H1 (cell line): ENCODE data around the gene C6orf163. TPM values are rescaled to one million over a fixed set of nuclear protein-coding genes. Genes with fewer than 3 reads are reported as not detected.

Experiments
- CTCF ChIA-PET: fragments of 300-600 bp; sonication (Branson Sonifier 250); formaldehyde crosslinking; loops from one replicate; lab custom pipeline; 2021; ENCODE audit not compliant: partially characterized antibody; lab: Charles Lee
- POLR2A ChIA-PET: fragments of 300-600 bp; sonication (Branson Sonifier 250); formaldehyde crosslinking; loops from one replicate; lab custom pipeline; 2021; ENCODE audit warnings: inconsistent platforms; ENCODE audit not compliant: partially characterized antibody; lab: Charles Lee
- DNase-seq, 2 experiments: peaks; one replicate each; pipeline versions ENCODE4 v3.0.0 to v3.0.0-alpha.2; 2010 to 2022; ENCODE audit warnings: low spot score in 2 of 2, low read depth in 1 of 2, mixed read lengths in 1 of 2
- FAIRE-seq: peaks from 2 replicates; lab custom pipeline; 2011; peaks lifted over from hg19 to GRCh38; lab: Jason Lieb, UNC
- H2AFZ ChIP-seq: 2 replicates; pipeline ENCODE4 v1.8.1; 2012; ENCODE audit warnings: low read length, inconsistent platforms
- H2AK5ac ChIP-seq: 2 replicates; pipeline ENCODE4 v1.6.1; 2013; ENCODE audit warnings: low read depth, low read length
- H2BK120ac ChIP-seq: replicated peaks from 2 replicates; pipeline ENCODE3; 2013; ENCODE audit warnings: low read depth, low read length, inconsistent platforms
- H2BK12ac ChIP-seq: 2 replicates; pipeline ENCODE4 v1.6.1; 2013; ENCODE audit warnings: low read depth, low read length
- H2BK15ac ChIP-seq: 2 replicates; pipeline ENCODE4 v1.6.1; 2013; ENCODE audit warnings: low read length
- H2BK20ac ChIP-seq: 2 replicates; pipeline ENCODE4 v1.6.1; 2013; ENCODE audit warnings: low read length
- H2BK5ac ChIP-seq: 2 replicates; pipeline ENCODE4 v1.6.1; 2013; ENCODE audit warnings: low read depth, low read length
- H3K14ac ChIP-seq: 2 replicates; pipeline ENCODE4 v1.6.1; 2013; ENCODE audit warnings: inconsistent platforms; ENCODE audit not compliant: insufficient read length
- H3K18ac ChIP-seq: 2 replicates; pipeline ENCODE4 v1.6.1; 2013; ENCODE audit warnings: low read length; ENCODE audit errors: extremely low read depth
- H3K23ac ChIP-seq: 2 replicates; pipeline ENCODE4 v1.6.1; 2013; ENCODE audit warnings: inconsistent platforms; ENCODE audit not compliant: insufficient read length
- H3K23me2 ChIP-seq: 2 replicates; pipeline ENCODE4 v1.6.1; 2013; ENCODE audit warnings: low read depth, low read length
- H3K27ac ChIP-seq: 2 replicates; pipeline ENCODE4 v1.6.1; 2011; ENCODE audit warnings: low read depth, low read length, inconsistent platforms
- H3K27me3 ChIP-seq, 4 experiments: replicated peaks in 1 of 4; 1 replicate in 1 of 4; 2 replicates in 3 of 4; pipeline versions ENCODE4 v1.6.1 to v1.8.1; 2011 to 2013; ENCODE audit warnings: low read length in 3 of 4, mild to moderate bottlenecking in 3 of 4, inconsistent platforms in 2 of 4, mixed read lengths in 2 of 4, moderate library complexity in 1 of 4; ENCODE audit not compliant: control insufficient read depth in 3 of 4, insufficient read depth in 3 of 4; ENCODE audit errors: extremely low read depth in 1 of 4
- H3K36me3 ChIP-seq, 4 experiments: 2 replicates each; pipeline versions ENCODE4 v1.6.1 to v1.8.1; 2011 to 2013; ENCODE audit warnings: mild to moderate bottlenecking in 4 of 4, low read length in 3 of 4, moderate library complexity in 2 of 4, control low read depth in 1 of 4, inconsistent platforms in 1 of 4; ENCODE audit not compliant: insufficient read depth in 4 of 4, control insufficient read depth in 2 of 4
- H3K4ac ChIP-seq: replicated peaks from 2 replicates; pipeline ENCODE3; 2013; ENCODE audit warnings: low read length, low read depth, mixed read lengths, inconsistent platforms; ENCODE audit not compliant: insufficient read length
- H3K4me1 ChIP-seq, 4 experiments: replicated peaks in 1 of 4; 1 replicate in 1 of 4; 2 replicates in 3 of 4; pipeline versions ENCODE4 v1.6.1 to v1.8.1; 2011 to 2013; ENCODE audit warnings: low read length in 3 of 4, inconsistent platforms in 2 of 4, mixed read lengths in 1 of 4; ENCODE audit not compliant: insufficient read depth in 4 of 4, control insufficient read depth in 3 of 4
- H3K4me2 ChIP-seq, 2 experiments: 2 replicates each; pipeline versions ENCODE4 v1.6.1 to v1.8.1; 2011 to 2013; ENCODE audit warnings: low read depth in 2 of 2, low read length in 2 of 2, control low read depth in 1 of 2, inconsistent platforms in 1 of 2, mild to moderate bottlenecking in 1 of 2; ENCODE audit not compliant: insufficient read depth in 1 of 2
- H3K4me3 ChIP-seq, 4 experiments: fragments of 200-600, 300-600 bp in 1 of 4; sonication (generic), shearing (Covaris generic), sonication (Bioruptor Twin) in 1 of 4; 2 replicates each; pipeline versions ENCODE4 v1.5.1 to v1.8.1; 2011 to 2016; ENCODE audit warnings: low read length in 4 of 4, low read depth in 3 of 4, control low read depth in 2 of 4, inconsistent platforms in 2 of 4, mild to moderate bottlenecking in 2 of 4, mixed read lengths in 1 of 4, moderate library complexity in 1 of 4; ENCODE audit not compliant: insufficient read depth in 2 of 4; ENCODE audit errors: extremely low read depth in 1 of 4
- H3K56ac ChIP-seq: replicated peaks from 2 replicates; pipeline ENCODE3; 2013; ENCODE audit warnings: low read depth, mild to moderate bottlenecking, mixed read lengths, low read length, inconsistent platforms; ENCODE audit not compliant: insufficient read length
- H3K79me1 ChIP-seq: 2 replicates; pipeline ENCODE4 v1.6.1; 2013; ENCODE audit warnings: low read depth, low read length, control low read depth
- H3K79me2 ChIP-seq, 2 experiments: 2 replicates each; pipeline versions ENCODE4 v1.6.1 to v1.8.1; 2012 to 2013; ENCODE audit warnings: low read length in 2 of 2, mild to moderate bottlenecking in 2 of 2, inconsistent platforms in 1 of 2; ENCODE audit not compliant: insufficient read depth in 2 of 2, control insufficient read depth in 1 of 2
- H3K9ac ChIP-seq, 4 experiments: replicated peaks in 1 of 4; 1 replicate in 1 of 4; 2 replicates in 3 of 4; pipeline versions ENCODE4 v1.6.1 to v1.8.1; 2011 to 2013; ENCODE audit warnings: low read depth in 3 of 4, low read length in 3 of 4, control low read depth in 2 of 4, mild to moderate bottlenecking in 2 of 4, moderate library complexity in 2 of 4, inconsistent platforms in 1 of 4; ENCODE audit errors: extremely low read depth in 1 of 4
- H3K9me3 ChIP-seq, 2 experiments: 2 replicates each; pipeline versions ENCODE4 v1.6.1 to v1.8.1; 2012 to 2013; ENCODE audit warnings: mild to moderate bottlenecking in 2 of 2, moderate library complexity in 2 of 2, control low read depth in 1 of 2, inconsistent platforms in 1 of 2, low read depth in 1 of 2, low read length in 1 of 2, mixed read lengths in 1 of 2; ENCODE audit not compliant: insufficient read depth in 2 of 2
- H4K20me1 ChIP-seq, 2 experiments: replicated peaks in 1 of 2; 2 replicates each; pipeline versions ENCODE3 to v1.8.1; 2011 to 2013; ENCODE audit warnings: inconsistent platforms in 2 of 2, low read length in 2 of 2, mild to moderate bottlenecking in 1 of 2; ENCODE audit not compliant: insufficient read depth in 2 of 2, control insufficient read depth in 1 of 2
- H4K5ac ChIP-seq: 2 replicates; pipeline ENCODE4 v1.6.1; 2013; ENCODE audit warnings: low read length, low read depth, mixed read lengths, inconsistent platforms; ENCODE audit not compliant: insufficient read length
- H4K8ac ChIP-seq: 2 replicates; pipeline ENCODE4 v1.8.0; 2013; ENCODE audit warnings: mild to moderate bottlenecking, moderate library complexity, low read length, inconsistent platforms; ENCODE audit not compliant: insufficient read depth; ENCODE audit errors: extremely low read depth
- H4K91ac ChIP-seq: replicated peaks from 2 replicates; pipeline ENCODE3; 2013; ENCODE audit warnings: low read length, mixed read lengths, inconsistent platforms; ENCODE audit not compliant: insufficient read length
- ATF3 ChIP-seq: IDR thresholded peaks from 2 replicates; pipeline ENCODE4 v1.6.1; 2011; ENCODE audit warnings: low read depth, mild to moderate bottlenecking, low read length; ENCODE audit not compliant: insufficient read depth
- FOSL1 ChIP-seq: IDR thresholded peaks from 2 replicates; pipeline ENCODE4 v1.6.1; 2011; ENCODE audit warnings: mild to moderate bottlenecking, low read depth, low read length, moderate library complexity; ENCODE audit not compliant: insufficient read depth
- MAX ChIP-seq: IDR thresholded peaks from 2 replicates; pipeline ENCODE4 v1.6.1; 2012; ENCODE audit warnings: inconsistent platforms
- RXRA ChIP-seq: IDR thresholded peaks from 2 replicates; pipeline ENCODE4 v1.6.1; 2011; ENCODE audit warnings: low read depth, mild to moderate bottlenecking, low read length, moderate library complexity; ENCODE audit not compliant: insufficient read depth
- whole genome bisulfite sequencing, 2 experiments: shearing (Covaris generic) in 1 of 2; methylation state at CpG; one replicate each; pipeline versions ENCODE4 v1.1.6 to v1.1.7; 2013 to 2015; ENCODE audit warnings: low lambda C conversion rate in 2 of 2, mixed read lengths in 2 of 2, inconsistent platforms in 1 of 2, low coverage in 1 of 2, missing lambda C conversion rate in 1 of 2; ENCODE audit not compliant: insufficient replicate concordance in 2 of 2, insufficient coverage in 1 of 2, insufficient read length in 1 of 2; ENCODE audit errors: extremely low coverage in 1 of 2, missing lambda C conversion rate in 1 of 2; 5-methylcytosine and 5-hydroxymethylcytosine counted together
- polyA plus RNA-seq, 7 experiments: library from polyadenylated mRNA; depleted of rRNA in 3 of 7; stranded (reverse) in 5 of 7; unstranded in 2 of 7; fragments of >200 nt in 5 of 7; fragments of 200-250 nt in 2 of 7; gene quantifications; 1 replicate in 5 of 7; 2 replicates in 1 of 7; 4 replicates in 1 of 7; pipeline versions ENCODE4 v1.2.1 to v1.2.3, GENCODE V29; 2011 to 2013; ENCODE audit warnings: missing spikeins in 2 of 7, mixed read lengths in 2 of 7
- total RNA-seq: library from RNA; stranded (reverse); fragmentation: NEBNext Ultra II Directional; extraction: Animal tissue kit (Norgen Biotek cat#: 25700); gene quantifications from 2 replicates; pipeline ENCODE4 v1.2.1, GENCODE V29; 2021

Gene C6orf163
- total and polyA plus RNA-seq, 2 of the 8 experiments (the other 6 are each of a cell fraction or from before 2014, with no cell fraction given), result 0.36 to 1.5 TPM

- Histone ChIP-seq H3K14ac (no peak overlapping the region), H2BK12ac (no peak overlapping the region), H2BK20ac (no peak overlapping the region), H3K9ac (no peak overlapping the region), H4K91ac (no peak overlapping the region), H3K23me2 (no peaks in the 10 kb centered on the region), H4K20me1 (no peaks in the 10 kb centered on the region), H3K27me3 (no peaks in the 10 kb centered on the region), H3K23ac (no peak overlapping the region), H2BK5ac (no peak overlapping the region), H3K27ac (no peak overlapping the region), H3K79me2 (no peaks in the 10 kb centered on the region), H3K36me3 (no peaks in the 10 kb centered on the region; a peak in 1 of 8 replicates), H2AFZ (no peak overlapping the region), H3K79me1 (no peaks in the 10 kb centered on the region), H3K4me1 (no peaks in the 10 kb centered on the region), H2AK5ac (no peak overlapping the region), H3K9me3 (no peaks in the 10 kb centered on the region), H4K5ac (no peak overlapping the region), H2BK120ac (no peak overlapping the region), H3K4me2 (no peak overlapping the region), H3K56ac (no peak overlapping the region), H4K8ac (no peak overlapping the region), H3K4ac (no peak overlapping the region), H3K18ac (no peak overlapping the region), H2BK15ac (no peak overlapping the region), H3K4me3 (no peak overlapping the region)
- FAIRE-seq, result no peak
- CTCF ChIA-PET, result interaction anchor here (1.3 kb wide), 1 partner anchor 51 kb away, joined by 3 read pairs; no protein-coding TSS in a partner anchor
- no peak for DNase-seq
- POLR2A ChIA-PET, result interaction anchor here (0.8 to 2.1 kb wide), 2 partner anchors 8 to 13 kb away, joined by 3 to 8 read pairs; partner anchors contain the start of gene GJB7
- 84% methylated on average over 1 of the region's 1 CpG; no CpG with 5 or more reads in 1 of the 2 experiments for WGBS, 2 experiments
- TF ChIP-seq MAX, result no peak
- no peak for TF ChIP-seq ATF3
- no peak for TF ChIP-seq FOSL1
- TF ChIP-seq RXRA, result no peak
Measured at GRCh38 chr6:87341899-87342298, 2.7 kb upstream of the C6orf163 start.
